IMR-90 (cell line): Measurements from ENCODE around the gene FRZB. TPM values are rescaled to one million over a fixed set of nuclear protein-coding genes. Genes with fewer than 3 reads are reported as not detected.

Source experiments
- ATAC-seq: fragments of 200-7000 bp; cut with Tn5 transposase; 2 replicates; pipeline ENCODE4 v1.9.1; 2020; ENCODE audit warnings: low read depth, mild to moderate bottlenecking, moderate library complexity
- BruUV-seq: library from RNA; stranded (reverse); fragments of 400-500 nt; replicated peaks from 2 replicates; lab custom pipeline; 2021; lab: Mats Ljungman, UMichigan
- CTCF ChIA-PET: fragments of 300-600 bp; formaldehyde crosslinking; extraction: SDS; loops from one replicate; lab custom pipeline; 2021; ENCODE audit warnings: antibody characterized with exemption; lab: Yijun Ruan, JAX
- POLR2A ChIA-PET: fragments of 300-600 bp; sonication (Branson Sonifier 250); formaldehyde crosslinking; loops from one replicate; lab custom pipeline; 2022; ENCODE audit warnings: antibody characterized with exemption; ENCODE audit not compliant: unreplicated experiment; lab: Charles Lee
- DNase-seq: peaks from one replicate; pipeline ENCODE4 v3.0.0; 2013
- H2AFZ ChIP-seq: replicated peaks from 2 replicates; pipeline ENCODE3; 2013; ENCODE audit warnings: low read length, mild to moderate bottlenecking; ENCODE audit not compliant: poor library complexity
- H2AK5ac ChIP-seq: 2 replicates; pipeline ENCODE4 v1.6.1; 2013; ENCODE audit warnings: low read depth, low read length, inconsistent platforms
- H2AK9ac ChIP-seq: replicated peaks from 2 replicates; pipeline ENCODE3; 2013; ENCODE audit warnings: mild to moderate bottlenecking, low read depth, low read length, moderate library complexity; ENCODE audit not compliant: poor library complexity
- H2BK120ac ChIP-seq: 2 replicates; pipeline ENCODE4 v1.6.1; 2013; ENCODE audit warnings: low read depth, low read length, inconsistent platforms
- H2BK15ac ChIP-seq: 3 replicates; pipeline ENCODE4 v1.6.1; 2013; ENCODE audit warnings: low read depth, low read length, inconsistent platforms
- H2BK20ac ChIP-seq: 2 replicates; pipeline ENCODE4 v1.6.1; 2013; ENCODE audit warnings: low read depth, mild to moderate bottlenecking, inconsistent platforms, low read length, moderate library complexity
- H2BK5ac ChIP-seq: 2 replicates; pipeline ENCODE4 v1.6.1; 2013; ENCODE audit warnings: mild to moderate bottlenecking, low read depth, low read length, inconsistent platforms; ENCODE audit not compliant: poor library complexity, severe bottlenecking
- H3K14ac ChIP-seq: replicated peaks from 2 replicates; pipeline ENCODE4 v1.6.1; 2013; ENCODE audit warnings: low read depth, low read length, inconsistent platforms
- H3K18ac ChIP-seq: 2 replicates; pipeline ENCODE4 v1.6.1; 2013; ENCODE audit warnings: low read depth, low read length, control low read depth
- H3K23ac ChIP-seq: 2 replicates; pipeline ENCODE4 v1.6.1; 2013; ENCODE audit warnings: low read depth, low read length, inconsistent platforms
- H3K27ac ChIP-seq: 2 replicates; pipeline ENCODE4 v1.5.1; 2013; ENCODE audit warnings: mild to moderate bottlenecking, control low read depth, low read length; ENCODE audit not compliant: insufficient read depth
- H3K27me3 ChIP-seq: 2 replicates; pipeline ENCODE4 v1.6.1; 2013; ENCODE audit warnings: low read length; ENCODE audit not compliant: control insufficient read depth, insufficient read depth
- H3K36me3 ChIP-seq: 2 replicates; pipeline ENCODE4 v1.6.1; 2013; ENCODE audit warnings: low read length, mixed read lengths; ENCODE audit not compliant: control insufficient read depth, insufficient read depth
- H3K4ac ChIP-seq: 2 replicates; pipeline ENCODE4 v1.6.1; 2013; ENCODE audit warnings: low read depth, low read length, inconsistent platforms
- H3K4me1 ChIP-seq: 2 replicates; pipeline ENCODE4 v1.6.1; 2013; ENCODE audit warnings: low read length, mixed read lengths; ENCODE audit not compliant: control insufficient read depth, insufficient read depth
- H3K4me2 ChIP-seq: 2 replicates; pipeline ENCODE4 v1.6.1; 2013; ENCODE audit warnings: low read depth, mild to moderate bottlenecking, control low read depth, low read length, moderate library complexity
- H3K4me3 ChIP-seq: 2 replicates; pipeline ENCODE4 v1.5.1; 2013; ENCODE audit warnings: low read depth, mild to moderate bottlenecking, control low read depth, low read length, moderate library complexity; ENCODE audit not compliant: insufficient read depth
- H3K56ac ChIP-seq: 2 replicates; pipeline ENCODE4 v1.6.1; 2013; ENCODE audit warnings: low read length, inconsistent platforms; ENCODE audit not compliant: insufficient read depth; ENCODE audit errors: extremely low read depth
- H3K79me1 ChIP-seq, 2 experiments: 2 replicates each; pipeline ENCODE4 v1.6.1; 2013; ENCODE audit warnings: low read length in 2 of 2, inconsistent platforms in 1 of 2, low read depth in 1 of 2
- H3K9ac ChIP-seq: 2 replicates; pipeline ENCODE4 v1.6.1; 2013; ENCODE audit warnings: low read depth, low read length, control low read depth
- H3K9me1 ChIP-seq: 2 replicates; pipeline ENCODE4 v1.6.1; 2013; ENCODE audit warnings: low read length, inconsistent platforms; ENCODE audit not compliant: insufficient read depth
- H3K9me3 ChIP-seq: 2 replicates; pipeline ENCODE4 v1.6.1; 2013; ENCODE audit warnings: low read length; ENCODE audit not compliant: control insufficient read depth, insufficient read depth
- H4K20me1 ChIP-seq: 2 replicates; pipeline ENCODE4 v1.6.1; 2013; ENCODE audit warnings: low read length, inconsistent platforms; ENCODE audit not compliant: insufficient read depth
- H4K5ac ChIP-seq: 2 replicates; pipeline ENCODE4 v1.6.1; 2013; ENCODE audit warnings: mild to moderate bottlenecking, low read depth, low read length, control low read depth
- H4K8ac ChIP-seq, 2 experiments: 2 replicates each; pipeline ENCODE4 v1.6.1; 2013; ENCODE audit warnings: low read depth in 2 of 2, low read length in 2 of 2, control low read depth in 1 of 2, inconsistent platforms in 1 of 2
- H4K91ac ChIP-seq: 2 replicates; pipeline ENCODE4 v1.6.1; 2013; ENCODE audit warnings: low read depth, low read length, inconsistent platforms; ENCODE audit not compliant: insufficient read depth
- BHLHE40 ChIP-seq: fragments of 150-350 bp; IDR thresholded peaks from 2 replicates; pipeline ENCODE4 v1.6.1; 2016; ENCODE audit warnings: mild to moderate bottlenecking, low read depth, low read length
- CEBPB ChIP-seq: IDR thresholded peaks from 2 replicates; pipeline ENCODE4 v1.6.1; 2012; ENCODE audit warnings: low read depth, low read length, improper control_type of control experiment
- CHD1 ChIP-seq: IDR thresholded peaks from 2 replicates; pipeline ENCODE4 v1.6.1; 2012; ENCODE audit warnings: low read depth, low read length, improper control_type of control experiment
- CTCF ChIP-seq: conservative IDR thresholded peaks from 2 replicates; pipeline ENCODE4 v1.5.1; 2012; ENCODE audit warnings: mild to moderate bottlenecking, low read depth, low read length, improper control_type of control experiment
- FOS ChIP-seq: fragments of 150-350 bp; IDR thresholded peaks from 2 replicates; pipeline ENCODE4 v1.6.1; 2016; ENCODE audit warnings: low read depth, low read length
- MAFK ChIP-seq: IDR thresholded peaks from 2 replicates; pipeline ENCODE4 v1.6.1; 2012; ENCODE audit warnings: low read depth, low read length, improper control_type of control experiment
- MAZ ChIP-seq: IDR thresholded peaks from 2 replicates; pipeline ENCODE4 v1.6.1; 2012; ENCODE audit warnings: low read depth, mild to moderate bottlenecking, low read length, improper control_type of control experiment, moderate library complexity, borderline replicate concordance
- MXI1 ChIP-seq: IDR thresholded peaks from 2 replicates; pipeline ENCODE4 v1.6.1; 2012; ENCODE audit warnings: low read depth, mild to moderate bottlenecking, low read length, moderate library complexity, borderline replicate concordance
- NFE2L2 ChIP-seq: fragments of 150-350 bp; IDR thresholded peaks from 2 replicates; pipeline ENCODE4 v1.6.1; 2016; ENCODE audit warnings: low read depth, mild to moderate bottlenecking, low read length
- POLR2A ChIP-seq: IDR thresholded peaks from 2 replicates; pipeline ENCODE4 v1.6.1; 2012; ENCODE audit warnings: mild to moderate bottlenecking, low read depth, low read length
- RAD21 ChIP-seq: IDR thresholded peaks from 2 replicates; pipeline ENCODE4 v1.6.1; 2012; ENCODE audit warnings: low read length, improper control_type of control experiment
- RCOR1 ChIP-seq: IDR thresholded peaks from 2 replicates; pipeline ENCODE4 v1.6.1; 2012; ENCODE audit warnings: mild to moderate bottlenecking, low read length, improper control_type of control experiment; ENCODE audit not compliant: insufficient replicate concordance
- RFX5 ChIP-seq: IDR thresholded peaks from 2 replicates; pipeline ENCODE4 v1.8.0; 2012; ENCODE audit warnings: low read depth, mild to moderate bottlenecking, low read length, moderate library complexity
- SMC3 ChIP-seq: fragments of 150-350 bp; IDR thresholded peaks from 2 replicates; pipeline ENCODE4 v1.6.1; 2016; ENCODE audit warnings: low read depth, mild to moderate bottlenecking, antibody characterized with exemption, low read length, moderate library complexity
- USF2 ChIP-seq: fragments of 150-350 bp; IDR thresholded peaks from 2 replicates; pipeline ENCODE4 v1.6.1; 2017; ENCODE audit warnings: mild to moderate bottlenecking, antibody characterized with exemption, low read length, low read depth
- dilution Hi-C: fragments of 300-500 bp; cut with HindIII; formaldehyde crosslinking; loops from one replicate; pipeline ENCODE4 v1.14.3; 2018; ENCODE audit warnings: low sequenced_read_pairs; ENCODE audit not compliant: unreplicated experiment
- in situ Hi-C: fragments of 300-500 bp; cut with MboI; formaldehyde crosslinking; loops from 3 replicates; pipeline ENCODE4 v1.14.3; 2019; ENCODE audit warnings: low sequenced_read_pairs, inconsistent platforms, mixed read lengths
- intact Hi-C: fragments of 100-400 bp; cut with micrococcal nuclease; formaldehyde crosslinking; loops from 2 replicates; pipeline ENCODE4 v1.10.0; 2022
- polyA plus RNA-seq, 3 experiments: library from polyadenylated mRNA; depleted of rRNA; stranded (reverse); fragments of >200 nt; gene quantifications; 2 replicates each; pipeline ENCODE4 v1.2.3, GENCODE V29; 2012; ENCODE audit warnings: low replicate concordance in 1 of 3
- total RNA-seq: library from RNA; depleted of rRNA; stranded (reverse); fragments of >200 nt; gene quantifications from 2 replicates; pipeline ENCODE4 v1.2.3, GENCODE V29; 2012
- TF ChIP-seq, protein P1 (sequence below): fragments of 150-350 bp; IDR thresholded peaks from 2 replicates; pipeline ENCODE4 v1.6.1; 2016; ENCODE audit warnings: low read depth, mild to moderate bottlenecking, low read length, moderate library complexity, borderline replicate concordance

The FRZB gene
- total and polyA plus RNA-seq, 2 of the 4 experiments (the other 2 are of a cell fraction): 0.18 to 1.2 TPM

DNA sequence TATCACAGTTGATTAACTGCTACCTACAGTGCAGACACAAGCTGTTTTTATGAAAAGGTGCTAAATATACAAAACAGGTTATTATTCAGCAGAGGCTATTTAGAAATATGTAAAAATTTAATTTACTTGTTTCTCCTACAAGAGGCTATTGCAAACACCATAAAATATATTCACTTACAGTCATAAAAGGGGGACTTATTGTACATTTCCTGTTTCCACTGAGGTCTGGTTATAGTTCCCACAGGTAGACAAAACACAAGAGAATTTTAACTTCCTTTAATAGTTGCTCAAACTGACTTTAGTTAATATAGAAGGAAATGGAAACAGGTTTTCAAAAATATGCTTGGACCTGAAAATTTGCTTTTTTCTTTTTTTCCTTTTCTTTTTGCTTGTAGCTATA lies 40.0 kb upstream of the FRZB start:
- ChIA-PET CTCF (interaction anchor here (0.7 kb wide), 1 partner anchor 22 kb away, joined by 4 read pairs; no protein-coding TSS in a partner anchor), POLR2A (no interaction called here)
- intact Hi-C loops (no loop called here), in situ Hi-C loops (no loop called here), dilution Hi-C loops (no loop called here)
- no peak overlapping the region for H2AK9ac ChIP-seq
- peaks cover 0 to 3% of the 10 kb centered on the region in 2 experiments; a peak in 1 of 4 replicates for H3K79me1 ChIP-seq
- no peak overlapping the region for H3K4me2 ChIP-seq
- TF ChIP-seq BHLHE40 (no peak), SMC3 (no peak), MAFK (no peak), MXI1 (no peak), POLR2A (no peak), MAZ (no peak), CEBPB (no peak), NFE2L2 (no peak), CTCF (no peak), CHD1 (no peak), RFX5 (no peak), RAD21 (no peak), RCOR1 (no peak), FOS (no peak), USF2 (no peak)
- TF ChIP-seq, protein P1, sequence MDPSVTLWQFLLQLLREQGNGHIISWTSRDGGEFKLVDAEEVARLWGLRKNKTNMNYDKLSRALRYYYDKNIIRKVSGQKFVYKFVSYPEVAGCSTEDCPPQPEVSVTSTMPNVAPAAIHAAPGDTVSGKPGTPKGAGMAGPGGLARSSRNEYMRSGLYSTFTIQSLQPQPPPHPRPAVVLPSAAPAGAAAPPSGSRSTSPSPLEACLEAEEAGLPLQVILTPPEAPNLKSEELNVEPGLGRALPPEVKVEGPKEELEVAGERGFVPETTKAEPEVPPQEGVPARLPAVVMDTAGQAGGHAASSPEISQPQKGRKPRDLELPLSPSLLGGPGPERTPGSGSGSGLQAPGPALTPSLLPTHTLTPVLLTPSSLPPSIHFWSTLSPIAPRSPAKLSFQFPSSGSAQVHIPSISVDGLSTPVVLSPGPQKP: no peak
- no peak overlapping the region for H2BK5ac ChIP-seq
- H3K9ac ChIP-seq: no peak overlapping the region
- H3K27ac ChIP-seq: no peak overlapping the region
- no peak for DNase-seq
- no peak overlapping the region for H2BK15ac ChIP-seq
- H3K23ac ChIP-seq: no peak overlapping the region
- no peak overlapping the region for H2AK5ac ChIP-seq
- ATAC-seq: no peak
- no peaks in the 10 kb centered on the region for H4K20me1 ChIP-seq
- H2BK120ac ChIP-seq: no peak overlapping the region
- peaks cover 2% of the 10 kb centered on the region; the same call in 1 of the 2 replicates for H3K4me1 ChIP-seq
- no peak overlapping the region for H3K4me3 ChIP-seq
- H3K36me3 ChIP-seq: peaks cover 11% of the 10 kb centered on the region
- peaks cover 2% of the 10 kb centered on the region; the same call in 1 of the 2 replicates for H3K9me3 ChIP-seq
- H2BK20ac ChIP-seq: no peak overlapping the region
- H4K5ac ChIP-seq: no peak overlapping the region
- no peak overlapping the region for H4K8ac ChIP-seq
- no peak overlapping the region for H3K18ac ChIP-seq
- no peak overlapping the region for H2AFZ ChIP-seq
- H3K27me3 ChIP-seq: no peaks in the 10 kb centered on the region
- H4K91ac ChIP-seq: no peak overlapping the region
- no peak overlapping the region for H3K4ac ChIP-seq
- H3K9me1 ChIP-seq: peaks cover 2% of the 10 kb centered on the region
- BruUV-seq: no TSS peak
- no peak overlapping the region for H3K56ac ChIP-seq
- H3K14ac ChIP-seq: no peak overlapping the region
